ENCODE results near the gene CCDC50.

The CCDC50 gene

DNA sequence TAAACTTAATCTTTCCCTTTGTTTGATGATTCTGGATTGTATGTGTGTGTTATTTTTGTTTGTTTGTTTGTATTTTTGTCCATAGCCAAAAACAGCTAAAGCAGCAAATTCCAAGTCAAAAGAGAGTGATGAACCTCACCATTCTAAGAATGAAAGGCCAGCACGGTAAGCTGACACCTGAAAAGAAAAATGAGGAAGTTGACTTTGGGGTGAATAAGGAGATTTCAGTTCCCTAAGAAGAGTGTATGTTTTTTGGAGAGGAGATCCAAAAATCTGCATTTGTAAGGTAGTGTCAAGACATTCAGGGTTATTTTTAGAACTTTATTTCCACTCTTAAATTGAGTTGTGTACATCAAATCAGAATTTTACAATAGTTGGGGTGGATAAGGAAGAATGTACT lies 53.5 kb downstream of the CCDC50 start:
- DNase-seq: no peak

DNA sequence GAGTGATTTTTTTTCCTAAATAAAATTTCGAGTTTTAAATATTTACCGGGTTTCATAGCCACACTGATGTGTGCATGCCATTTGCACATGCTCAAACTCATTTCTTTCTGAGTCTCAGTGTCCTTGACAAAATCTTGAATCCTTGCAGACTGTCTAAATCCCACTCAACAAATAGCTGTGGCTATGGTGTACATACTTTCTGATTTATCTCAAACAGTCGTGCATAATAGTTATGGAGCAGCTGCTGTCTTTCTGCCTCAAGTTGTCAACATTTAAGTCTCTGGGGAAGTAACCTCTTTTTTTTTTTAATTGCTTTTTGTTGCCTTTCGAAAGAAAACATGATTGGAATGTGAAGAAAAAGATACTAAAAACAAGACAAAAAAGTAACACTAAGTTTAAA lies 53.9 kb downstream of the CCDC50 start:
- no peak for DNase-seq

DNA sequence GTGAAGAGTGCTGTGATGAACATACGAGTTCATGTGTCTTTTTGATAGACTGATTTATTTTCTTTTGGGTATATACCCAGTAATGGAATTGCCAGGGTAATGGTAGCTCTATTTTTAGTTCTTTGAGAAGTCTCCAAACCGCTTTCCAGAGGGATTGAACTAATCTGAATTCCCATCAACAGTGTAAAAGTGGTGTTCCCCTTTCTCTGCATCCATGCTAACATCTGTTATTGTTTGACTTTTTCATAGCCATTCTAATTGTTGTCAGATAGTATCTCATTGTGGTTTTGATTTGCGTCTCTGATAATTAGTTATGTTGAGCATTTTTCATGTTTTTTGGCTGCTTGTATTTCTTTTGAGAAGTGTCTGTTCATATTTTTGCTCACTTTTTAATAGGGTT lies 55.9 kb downstream of the CCDC50 start:
- no peak for DNase-seq

DNA sequence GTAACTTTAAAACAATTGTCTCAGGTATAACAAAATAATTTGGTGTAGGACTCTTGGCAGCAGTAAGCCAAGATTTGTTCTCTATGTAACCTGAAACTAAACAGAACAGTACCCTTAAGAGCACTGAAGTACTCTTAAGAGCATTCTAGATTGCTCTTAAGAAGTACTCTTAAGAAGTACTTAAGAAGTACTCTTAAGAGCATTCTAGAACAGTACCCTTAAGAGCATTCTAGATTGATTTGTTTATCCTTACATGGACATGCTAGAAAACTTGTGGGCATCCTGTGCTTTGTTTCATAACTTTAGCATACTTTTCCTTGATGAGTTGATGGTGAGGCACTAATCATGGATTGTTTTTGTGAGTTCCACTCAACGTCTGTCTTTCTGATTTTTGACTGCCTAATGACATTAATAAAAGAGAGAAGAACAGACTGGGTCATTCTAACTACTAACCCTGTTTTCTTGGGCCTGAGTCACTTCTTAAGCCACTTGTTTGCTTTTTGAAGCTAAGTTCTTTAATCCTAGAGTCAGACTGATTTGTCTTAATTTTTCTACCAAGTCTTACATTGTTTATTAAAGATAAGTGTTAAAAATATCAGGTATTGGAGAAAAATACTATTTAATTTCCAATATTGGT lies 58.4 kb downstream of the CCDC50 start:
- DNase-seq: no peak

DNA sequence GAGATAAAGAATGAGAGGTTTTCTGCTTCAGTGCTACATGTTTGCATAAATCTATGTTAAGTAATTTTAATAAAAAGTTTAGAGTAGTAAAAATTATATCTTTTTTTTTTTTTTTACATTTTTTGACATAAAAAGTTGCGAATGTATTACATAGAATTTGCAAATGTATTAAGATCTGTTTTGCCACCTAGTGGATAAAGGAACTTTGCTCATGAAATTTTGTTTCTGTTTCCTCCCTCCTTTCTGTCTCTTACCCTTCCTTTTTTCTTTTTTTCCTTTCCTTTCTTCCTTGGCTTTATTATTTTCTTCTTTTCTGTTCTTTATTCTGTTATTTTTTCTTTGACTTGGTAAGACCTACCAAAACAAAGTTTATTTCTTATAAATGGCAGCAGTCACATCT lies 59.6 kb downstream of the CCDC50 start:
- DNase-seq: no peak

DNA sequence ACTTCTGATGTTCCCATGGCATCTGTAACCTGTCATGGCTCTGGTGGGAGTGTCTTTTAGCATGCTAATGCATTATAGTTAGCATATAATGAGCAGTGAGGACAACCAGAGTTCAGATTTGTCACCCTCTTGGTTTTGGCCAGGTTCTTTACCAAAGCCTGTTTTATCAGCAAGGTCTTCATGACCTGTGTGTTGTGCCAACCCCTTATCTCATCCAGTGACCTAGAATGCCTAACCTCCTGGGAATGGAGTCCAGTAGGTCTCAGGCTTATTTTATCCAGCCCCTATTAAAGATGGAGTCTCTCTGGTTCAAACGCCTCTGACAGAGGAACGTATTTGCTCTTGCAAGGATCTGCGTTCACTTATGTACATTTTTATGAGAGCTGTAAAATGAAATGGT lies 61.4 kb downstream of the CCDC50 start:
- no peak for DNase-seq

DNA sequence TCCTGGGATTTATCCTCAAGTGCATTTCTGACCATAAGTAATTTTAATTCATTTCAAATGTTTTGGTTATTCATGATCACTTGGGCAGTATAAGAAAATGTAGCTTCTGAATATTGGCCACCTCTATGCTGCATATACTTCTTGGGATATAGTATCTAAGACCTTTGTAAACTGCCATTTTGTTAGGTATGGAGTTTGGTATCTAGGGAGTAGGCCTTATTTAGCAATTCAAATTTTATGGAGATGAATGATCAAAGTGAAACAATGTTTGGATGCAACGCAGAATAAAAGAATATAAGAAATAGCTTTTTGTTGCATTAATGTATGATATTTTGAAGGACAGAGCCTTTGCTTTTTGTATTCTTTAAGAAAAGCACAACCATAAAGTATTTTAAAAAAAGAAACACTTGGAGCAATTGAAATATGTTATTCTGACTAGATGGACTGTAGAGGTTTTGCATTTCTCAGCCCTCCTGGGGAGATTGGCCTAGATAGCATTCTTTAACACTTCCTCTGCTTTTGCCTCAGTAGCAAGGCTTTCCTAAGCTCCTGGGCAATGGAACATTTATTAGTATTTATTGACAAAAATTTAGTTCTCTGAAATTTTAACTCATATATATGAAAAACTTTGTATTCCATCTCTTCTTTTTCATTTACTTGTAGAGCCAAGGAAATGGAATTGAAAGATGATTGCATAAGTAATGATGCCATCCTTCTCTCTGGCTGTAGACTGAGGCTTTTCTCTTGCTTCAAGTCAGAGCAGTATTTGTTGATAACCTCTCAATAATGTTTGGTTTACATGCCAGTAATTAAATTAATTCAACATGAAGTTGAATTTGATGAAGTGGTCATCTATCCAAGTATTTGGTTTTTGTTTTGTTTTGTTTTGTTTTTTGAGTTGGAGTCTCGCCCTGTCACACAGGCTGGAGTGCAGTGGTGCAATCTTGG lies 62.9 kb downstream of the CCDC50 start:
- DNase-seq: no peak

DNA sequence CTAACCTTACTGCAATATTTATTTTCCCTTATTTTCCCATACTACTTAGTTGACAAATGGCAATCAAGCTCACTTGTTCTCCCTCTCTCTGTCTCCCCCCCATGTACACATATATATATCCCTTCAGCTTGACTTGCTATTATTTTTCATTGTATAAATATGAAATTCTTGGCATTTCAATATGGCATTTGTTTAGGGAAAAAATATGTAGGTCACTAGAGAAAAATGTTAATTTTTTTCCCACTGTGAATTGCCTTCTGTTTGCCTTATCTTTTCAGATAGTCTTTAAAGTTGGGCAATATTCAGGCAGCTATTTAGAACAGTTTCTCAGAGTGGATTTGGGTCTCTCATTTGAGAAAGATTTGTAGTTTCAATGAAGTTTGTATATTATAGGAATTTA lies 64.0 kb downstream of the CCDC50 start:
- no peak for DNase-seq

DNA sequence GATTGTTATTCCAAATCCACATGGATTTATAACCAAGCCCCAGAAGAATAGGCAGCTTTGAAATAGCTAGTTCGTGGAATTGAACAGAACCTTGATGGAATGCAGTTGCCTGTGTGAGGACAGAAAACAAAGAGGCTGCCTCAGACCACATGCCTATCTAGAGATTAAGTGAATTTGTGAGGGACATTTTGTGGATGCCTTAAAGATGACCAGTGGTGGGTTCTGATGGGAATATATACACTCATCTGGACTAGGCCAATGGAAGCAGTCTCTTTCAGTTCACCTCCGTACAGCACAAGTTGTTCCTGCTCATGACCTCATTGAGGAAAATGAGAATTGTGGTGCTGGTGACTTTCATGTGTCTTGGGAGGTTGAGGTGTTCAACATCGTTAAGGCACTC lies 68.6 kb downstream of the CCDC50 start:
- no peak for DNase-seq

DNA sequence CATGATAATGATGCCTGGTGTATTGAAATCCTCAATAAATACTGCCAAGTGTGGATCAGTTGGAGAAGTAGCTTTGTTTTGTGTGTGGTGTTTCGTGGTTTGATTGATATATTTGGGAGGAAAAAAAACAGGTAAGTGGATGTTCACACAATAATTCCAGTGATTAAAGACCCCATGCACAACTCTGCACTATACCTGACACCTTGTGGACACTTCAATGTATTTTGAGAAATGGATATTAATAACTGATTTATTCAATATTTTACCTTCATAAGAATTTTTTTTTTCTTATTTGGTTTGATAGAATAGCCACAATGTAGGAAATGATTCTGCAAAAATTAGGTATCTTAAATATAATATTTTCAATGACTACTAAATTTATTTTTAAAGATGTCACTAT lies 69.4 kb downstream of the CCDC50 start:
- no peak for DNase-seq

DNA sequence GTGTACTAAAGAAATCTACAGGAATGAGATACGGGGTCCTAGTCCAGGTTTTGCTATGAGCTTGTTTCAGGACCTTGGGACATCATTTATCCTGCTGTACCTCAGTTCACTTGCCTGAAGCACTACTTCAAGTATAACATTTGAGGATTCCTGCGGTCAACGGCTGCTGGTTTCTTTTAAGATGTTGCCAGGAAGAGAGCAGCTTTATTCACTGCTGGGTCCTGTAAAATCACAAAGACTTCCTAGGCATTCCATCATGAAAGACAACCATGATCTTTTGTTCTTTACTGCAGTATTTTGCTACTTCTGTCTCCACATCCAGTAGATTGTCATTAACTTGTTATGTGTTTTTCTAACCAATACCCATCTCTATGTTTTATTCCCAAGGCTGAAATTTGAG lies 70.7 kb downstream of the CCDC50 start:
- no peak for DNase-seq

DNA sequence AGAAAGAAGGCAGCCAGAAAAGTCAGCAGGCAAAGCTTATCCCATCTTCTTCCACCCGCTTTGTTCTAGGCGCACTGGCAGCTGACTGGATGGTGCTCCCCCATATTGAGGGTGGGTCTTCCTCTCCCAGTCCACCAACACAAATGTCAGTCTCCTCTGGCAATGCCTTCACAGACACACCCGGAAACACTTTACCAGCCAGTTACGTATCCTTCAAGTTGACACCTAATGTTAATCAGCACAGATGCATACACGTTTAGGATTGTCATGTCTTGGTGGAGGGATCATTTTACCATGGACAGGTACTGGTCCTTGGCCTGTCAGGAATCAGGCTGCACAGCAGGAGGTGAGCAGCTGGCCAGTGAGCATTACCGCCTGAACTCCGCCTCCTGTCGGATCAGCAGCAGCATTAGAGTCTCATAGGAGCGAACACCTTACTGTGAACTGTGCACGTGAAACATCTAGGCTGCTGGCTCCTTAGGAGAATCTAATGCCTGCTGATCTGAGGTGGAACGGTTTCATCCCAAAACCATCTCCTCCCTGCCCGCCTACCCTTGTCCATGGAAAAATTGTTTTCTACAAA lies 72.7 kb downstream of the CCDC50 start:
- DNase-seq: no peak

DNA sequence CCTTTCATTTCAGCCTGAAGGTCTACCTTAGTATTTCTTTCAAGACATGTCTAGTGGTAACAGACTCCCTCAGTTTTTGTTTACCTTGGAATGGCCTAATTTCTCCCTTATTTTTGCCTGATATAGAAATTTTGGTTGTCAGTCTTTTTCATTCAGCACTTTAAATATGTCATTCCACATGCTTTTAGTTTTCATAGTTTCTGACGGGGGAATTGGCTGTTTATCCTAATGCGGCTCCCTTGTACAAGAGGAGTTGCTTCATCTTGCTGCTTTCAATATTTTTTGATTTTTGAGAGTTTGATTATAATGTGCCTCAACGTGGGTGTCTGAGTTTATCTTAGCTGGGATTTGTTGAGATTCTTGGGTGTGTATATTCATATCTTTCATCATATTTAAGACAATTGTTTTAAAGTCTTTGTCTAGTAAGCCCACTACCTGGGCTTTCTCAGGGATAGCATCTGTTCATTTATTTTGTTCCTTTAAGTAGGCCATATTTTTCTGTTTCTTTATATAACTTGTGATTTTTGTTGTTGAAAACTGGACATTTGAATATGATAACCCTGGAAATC lies 80.7 kb downstream of the CCDC50 start:
- no peak for DNase-seq

DNA sequence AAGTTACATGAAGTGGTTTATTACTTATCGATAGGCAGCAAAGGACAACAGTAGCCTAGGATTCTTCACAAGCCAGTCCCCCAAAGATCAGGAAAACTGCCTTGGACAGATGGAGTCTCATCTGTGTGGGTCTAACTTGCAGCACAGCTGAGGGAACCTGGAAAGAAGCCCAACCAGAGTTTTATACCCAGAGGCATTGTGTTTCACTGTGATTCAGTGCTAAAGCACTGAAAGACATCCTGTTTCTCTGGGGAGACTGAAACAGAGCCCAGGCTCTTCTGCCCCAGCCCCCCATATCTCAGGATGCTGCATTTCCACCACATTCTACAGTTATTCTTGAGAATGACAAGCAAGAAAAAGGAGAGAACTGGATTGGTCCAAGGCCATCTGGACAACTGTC lies 83.6 kb downstream of the CCDC50 start:
- DNase-seq: no peak

DNA sequence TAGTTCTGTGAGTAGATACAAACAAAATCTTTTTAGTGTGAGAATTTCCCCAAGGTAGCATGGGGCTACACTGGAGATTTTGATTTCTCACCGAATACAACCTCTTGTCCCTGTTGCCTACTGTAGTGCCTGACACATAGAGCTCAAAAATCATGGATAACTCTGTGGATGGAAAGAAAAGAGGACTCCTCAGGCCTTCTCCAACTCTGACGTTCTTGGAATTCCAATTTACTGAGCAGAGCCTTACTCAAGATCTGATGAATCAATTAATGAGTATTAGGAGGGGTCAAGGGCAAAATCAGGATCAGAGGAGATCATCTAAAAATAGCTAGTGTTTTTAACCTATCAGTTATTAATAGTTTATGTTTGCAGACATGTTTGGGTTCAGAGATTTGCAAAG lies 85.1 kb downstream of the CCDC50 start:
- DNase-seq: no peak

DNA sequence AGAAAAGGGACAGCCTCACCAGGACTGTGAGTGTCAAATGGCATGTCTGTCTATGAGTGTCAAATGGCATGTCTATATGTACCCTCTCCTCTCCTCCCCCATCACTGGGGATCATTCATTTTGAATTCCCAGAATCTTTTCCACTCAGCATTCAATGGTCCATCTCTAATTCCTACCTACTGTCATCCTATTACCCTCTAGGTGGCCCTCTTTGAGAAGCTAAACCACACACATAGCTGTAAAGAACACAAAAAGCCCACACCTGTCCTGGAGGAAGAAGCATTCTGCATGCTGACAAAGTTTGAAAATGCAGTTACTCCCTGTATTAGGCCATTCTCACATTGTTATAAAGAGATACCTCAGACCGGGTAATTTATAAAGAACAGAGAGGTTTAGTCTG lies 85.5 kb downstream of the CCDC50 start:
- DNase-seq: no peak

DNA sequence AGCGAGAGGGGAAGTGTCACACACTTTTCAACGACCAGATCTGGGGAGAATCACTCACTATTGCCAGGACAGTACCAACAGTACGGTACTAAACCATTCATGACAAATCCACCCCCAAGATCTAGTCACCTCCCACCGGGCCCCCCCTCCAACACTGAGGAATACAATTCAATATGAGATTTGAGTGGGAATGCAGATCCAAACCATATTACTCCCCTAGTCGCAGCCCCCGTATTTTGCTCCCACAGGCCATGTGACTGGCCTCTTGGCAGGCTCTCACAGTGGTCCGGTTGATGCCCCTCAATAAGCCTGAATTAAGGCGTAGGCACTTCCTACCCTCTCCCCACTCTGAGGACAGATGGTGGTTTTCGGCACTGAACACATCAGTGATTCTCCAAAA lies 86.4 kb downstream of the CCDC50 start:
- DNase-seq: no peak

DNA sequence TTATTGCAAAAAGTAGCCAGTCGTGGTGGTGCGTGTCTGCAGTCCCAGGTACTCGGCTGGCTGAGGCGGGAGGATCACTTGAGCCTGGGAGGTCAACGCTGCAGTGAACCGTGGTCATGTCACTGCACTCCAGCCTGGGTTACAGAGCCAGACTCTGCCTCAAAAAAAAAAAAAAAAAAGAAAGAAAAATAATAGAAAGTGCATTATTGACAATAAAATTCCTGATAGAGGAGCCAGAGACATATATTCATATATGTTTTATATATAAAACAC lies 88.2 kb downstream of the CCDC50 start:
- DNase-seq: no peak

DNA sequence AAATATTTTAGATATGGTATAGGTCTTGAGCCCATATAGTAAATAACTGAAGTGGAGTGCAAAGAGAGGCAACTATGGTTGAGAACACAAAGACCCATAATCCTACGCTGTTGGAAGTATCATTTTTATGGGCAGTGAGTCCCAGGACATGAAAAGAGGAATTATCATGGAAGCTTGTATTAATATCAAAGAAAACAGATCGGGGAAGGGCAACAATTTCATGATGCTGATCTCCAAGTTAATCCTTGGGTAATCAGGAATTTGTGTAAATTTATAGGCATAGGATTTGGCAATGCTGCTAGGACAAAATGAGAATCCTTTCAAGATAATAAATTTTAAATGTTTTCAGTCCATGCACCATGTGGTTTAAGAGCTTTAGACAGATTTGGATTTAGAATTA lies 91.6 kb downstream of the CCDC50 start:
- DNase-seq: no peak

DNA sequence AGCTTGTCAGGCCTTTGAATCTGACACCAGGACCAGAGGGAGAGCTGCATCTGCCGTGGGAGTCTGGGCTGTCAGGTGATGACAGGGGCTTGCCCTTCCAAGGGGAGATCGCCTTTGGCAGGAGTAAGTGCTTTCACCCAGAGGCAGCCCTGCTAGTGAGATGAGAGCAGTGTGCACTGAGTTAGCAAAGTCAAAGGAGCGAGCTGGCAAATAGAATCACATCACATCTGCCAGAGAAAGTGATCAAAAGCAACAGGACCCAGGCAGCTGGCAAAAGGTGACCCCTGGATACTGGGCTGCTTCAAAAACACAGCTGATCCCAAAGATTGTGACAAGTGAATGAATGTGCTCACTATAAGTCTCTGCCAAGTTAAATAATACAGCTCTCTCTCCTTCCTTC lies 95.7 kb downstream of the CCDC50 start:
- no peak for DNase-seq

DNA sequence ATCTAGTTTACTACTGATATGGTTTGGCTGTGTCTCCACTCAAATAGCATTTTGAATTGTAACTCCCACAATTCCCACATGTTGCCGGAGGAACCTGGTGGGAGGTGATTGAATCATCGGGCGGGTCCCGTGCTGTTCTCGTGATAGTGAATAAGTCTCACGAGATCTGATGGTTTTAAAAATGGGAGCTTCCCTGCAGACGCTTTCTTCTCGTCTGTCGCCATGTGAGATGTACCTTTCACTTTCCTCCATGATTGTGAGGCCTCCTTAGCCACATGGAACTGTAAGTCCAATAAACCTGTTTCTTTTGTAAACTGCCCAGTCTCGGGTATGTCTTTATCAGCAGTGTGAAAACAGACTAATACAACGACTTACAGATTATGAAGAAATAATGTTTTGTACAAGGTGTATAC lies 96.1 kb downstream of the CCDC50 start:
- no peak for DNase-seq

DNA sequence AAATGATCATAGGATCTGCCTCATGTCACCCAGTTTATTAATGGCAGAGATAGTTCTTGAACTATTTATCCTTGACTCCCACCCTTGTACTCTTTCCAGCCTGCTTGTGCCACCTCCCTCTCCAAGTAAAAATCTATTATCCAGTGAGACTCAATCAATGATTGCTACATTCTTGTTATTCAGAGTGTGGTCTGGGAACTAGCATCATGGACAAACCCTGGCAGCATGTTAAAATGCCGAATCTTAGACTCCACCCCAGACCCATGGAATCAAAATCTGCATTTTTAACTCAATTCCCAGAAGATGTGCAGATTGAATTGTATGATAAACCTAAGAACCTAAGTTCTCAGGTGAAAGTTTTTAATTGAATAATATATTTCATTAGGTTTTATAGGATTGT lies 97.1 kb downstream of the CCDC50 start:
- DNase-seq: no peak

DNA sequence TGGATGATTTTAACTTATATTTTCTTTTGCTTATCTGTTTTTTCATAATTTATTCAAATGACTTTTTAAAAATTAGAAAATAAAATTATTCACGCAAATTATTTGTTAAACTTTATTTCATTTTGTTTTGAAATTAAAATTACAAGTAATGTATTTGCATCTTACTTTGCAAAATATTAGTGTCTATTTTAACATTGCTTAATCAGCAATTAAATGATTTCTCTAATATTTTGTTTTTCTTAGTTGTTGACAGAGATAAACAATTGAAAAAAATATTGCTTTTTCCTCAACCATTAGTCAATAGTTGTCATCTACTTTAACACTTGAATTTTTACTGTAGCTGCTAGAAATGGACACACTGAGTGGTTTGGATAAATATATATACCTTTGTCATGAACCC lies 99.0 kb downstream of the CCDC50 start:
- no peak for DNase-seq

DNA sequence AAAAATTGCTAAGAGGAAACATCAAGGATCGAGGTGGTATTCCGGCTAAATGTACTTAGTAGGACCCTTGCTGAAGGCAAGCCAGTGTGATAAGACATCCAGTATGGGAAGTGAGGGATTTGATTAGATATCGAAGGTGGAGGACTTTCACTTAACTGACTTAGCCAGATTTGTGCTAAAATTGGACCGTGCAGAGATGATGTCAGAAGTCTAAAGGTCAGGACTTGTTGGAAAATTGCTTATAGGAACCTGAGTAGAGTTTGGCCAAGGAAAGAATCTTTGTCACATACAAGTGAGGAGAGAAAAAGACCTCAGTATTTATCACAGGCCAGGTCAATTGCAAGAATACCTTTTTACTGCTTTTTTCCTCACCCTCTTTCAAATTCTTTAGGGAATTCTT lies 100.9 kb downstream of the CCDC50 start:
- DNase-seq: no peak
